ENCODE measurements around the gene PELI2. TPM values are rescaled to one million over a fixed set of nuclear protein-coding genes. Genes with fewer than 3 reads are reported as not detected.

The PELI2 gene
- total and polyA plus RNA-seq, 2 donors from 2014 or later: 5.2 to 27.6 TPM

DNA sequence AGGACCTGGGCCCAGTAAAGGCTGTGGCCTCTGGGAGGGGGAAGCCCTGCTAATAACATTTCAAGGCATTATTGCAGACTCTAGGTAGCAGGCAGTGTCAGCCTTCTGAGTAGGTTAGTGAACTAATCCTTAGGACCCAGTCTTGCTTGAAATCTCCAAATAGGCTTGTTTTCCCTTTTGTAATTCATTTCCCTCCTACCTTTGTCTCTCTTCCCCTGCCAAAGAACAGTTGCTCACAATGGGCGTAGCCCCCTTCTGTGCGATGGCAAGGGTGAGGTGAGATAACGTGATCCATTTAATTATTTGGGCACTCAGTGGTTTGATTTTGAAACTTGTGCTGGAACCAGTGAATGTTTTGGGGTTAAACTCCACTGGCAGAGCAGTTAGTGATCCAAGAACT, 10.9 kb downstream of the PELI2 start:
- no peaks in the 10 kb centered on the region for H3K36me3 ChIP-seq (ENCODE audit: control insufficient read depth in 2 of 3, insufficient read depth in 3 of 3, low read length in 3 of 3)
- intact Hi-C loops (cut with DNase I): no loop called here
- no peak overlapping the region for H3K4me3 ChIP-seq (ENCODE audit: low read length in 3 of 3)
- no peak for FAIRE-seq
- peaks cover 0 to 24% (median 20%) of the 10 kb centered on the region in 3 donors for H3K4me1 ChIP-seq (ENCODE audit: control insufficient read depth in 2 of 3, insufficient read depth in 2 of 3, low read depth in 1 of 3, low read length in 3 of 3)
- TF ChIP-seq, protein P1, sequence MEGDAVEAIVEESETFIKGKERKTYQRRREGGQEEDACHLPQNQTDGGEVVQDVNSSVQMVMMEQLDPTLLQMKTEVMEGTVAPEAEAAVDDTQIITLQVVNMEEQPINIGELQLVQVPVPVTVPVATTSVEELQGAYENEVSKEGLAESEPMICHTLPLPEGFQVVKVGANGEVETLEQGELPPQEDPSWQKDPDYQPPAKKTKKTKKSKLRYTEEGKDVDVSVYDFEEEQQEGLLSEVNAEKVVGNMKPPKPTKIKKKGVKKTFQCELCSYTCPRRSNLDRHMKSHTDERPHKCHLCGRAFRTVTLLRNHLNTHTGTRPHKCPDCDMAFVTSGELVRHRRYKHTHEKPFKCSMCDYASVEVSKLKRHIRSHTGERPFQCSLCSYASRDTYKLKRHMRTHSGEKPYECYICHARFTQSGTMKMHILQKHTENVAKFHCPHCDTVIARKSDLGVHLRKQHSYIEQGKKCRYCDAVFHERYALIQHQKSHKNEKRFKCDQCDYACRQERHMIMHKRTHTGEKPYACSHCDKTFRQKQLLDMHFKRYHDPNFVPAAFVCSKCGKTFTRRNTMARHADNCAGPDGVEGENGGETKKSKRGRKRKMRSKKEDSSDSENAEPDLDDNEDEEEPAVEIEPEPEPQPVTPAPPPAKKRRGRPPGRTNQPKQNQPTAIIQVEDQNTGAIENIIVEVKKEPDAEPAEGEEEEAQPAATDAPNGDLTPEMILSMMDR (IDR thresholded peaks at IDR 0.05; ENCODE audit: borderline replicate concordance, extremely low read depth, insufficient read depth): no peak
- no peaks in the 10 kb centered on the region for H3K27me3 ChIP-seq (ENCODE audit: control insufficient read depth, insufficient read depth, low read length)
- H3K9me3 ChIP-seq (ENCODE audit: control insufficient read depth in 2 of 3, insufficient read depth in 1 of 3, low read length in 3 of 3): no peaks in the 10 kb centered on the region
- no peak overlapping the region for H3K27ac ChIP-seq (ENCODE audit: low read depth in 2 of 2, low read length in 2 of 2)
- DNase-seq: no peak
- no peak overlapping the region for H3K9ac ChIP-seq (ENCODE audit: low read length in 3 of 3)

DNA sequence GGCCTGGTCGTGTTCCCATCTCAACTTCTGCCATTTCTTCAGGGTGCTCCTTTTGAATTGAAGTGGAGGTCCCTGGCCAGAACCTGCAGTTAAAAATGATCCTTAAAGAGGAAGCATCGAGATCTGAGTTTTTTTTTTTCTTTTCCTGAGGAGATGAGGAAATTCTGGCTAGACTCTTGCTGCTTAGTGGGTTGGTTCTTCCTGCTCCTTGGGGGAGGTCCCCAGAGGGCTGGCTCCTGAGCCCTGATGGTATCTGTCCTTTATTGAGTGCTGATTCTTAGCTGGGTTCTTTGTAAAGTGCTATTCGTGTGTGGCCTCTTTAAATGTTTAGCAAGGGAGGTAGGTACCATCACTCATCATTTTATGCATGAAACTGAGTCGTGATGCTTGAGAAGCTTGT, 11.7 kb downstream of the PELI2 start:
- Histone ChIP-seq H3K9ac (ENCODE audit: low read length in 3 of 3) (no peak overlapping the region), H3K36me3 (ENCODE audit: control insufficient read depth in 2 of 3, insufficient read depth in 3 of 3, low read length in 3 of 3) (no peaks in the 10 kb centered on the region), H3K4me1 (ENCODE audit: control insufficient read depth in 2 of 3, insufficient read depth in 2 of 3, low read depth in 1 of 3, low read length in 3 of 3) (peaks cover 0 to 24% (median 18%) of the 10 kb centered on the region in 3 donors), H3K9me3 (ENCODE audit: control insufficient read depth in 2 of 3, insufficient read depth in 1 of 3, low read length in 3 of 3) (no peaks in the 10 kb centered on the region), H3K27ac (ENCODE audit: low read depth in 2 of 2, low read length in 2 of 2) (no peak overlapping the region), H3K27me3 (ENCODE audit: control insufficient read depth, insufficient read depth, low read length) (no peaks in the 10 kb centered on the region), H3K4me3 (ENCODE audit: low read length in 3 of 3) (no peak overlapping the region)
- no peak for FAIRE-seq
- intact Hi-C loops (cut with DNase I): no loop called here
- TF ChIP-seq, protein P1 (IDR thresholded peaks at IDR 0.05; ENCODE audit: borderline replicate concordance, extremely low read depth, insufficient read depth): no peak
- DNase-seq: no peak

DNA sequence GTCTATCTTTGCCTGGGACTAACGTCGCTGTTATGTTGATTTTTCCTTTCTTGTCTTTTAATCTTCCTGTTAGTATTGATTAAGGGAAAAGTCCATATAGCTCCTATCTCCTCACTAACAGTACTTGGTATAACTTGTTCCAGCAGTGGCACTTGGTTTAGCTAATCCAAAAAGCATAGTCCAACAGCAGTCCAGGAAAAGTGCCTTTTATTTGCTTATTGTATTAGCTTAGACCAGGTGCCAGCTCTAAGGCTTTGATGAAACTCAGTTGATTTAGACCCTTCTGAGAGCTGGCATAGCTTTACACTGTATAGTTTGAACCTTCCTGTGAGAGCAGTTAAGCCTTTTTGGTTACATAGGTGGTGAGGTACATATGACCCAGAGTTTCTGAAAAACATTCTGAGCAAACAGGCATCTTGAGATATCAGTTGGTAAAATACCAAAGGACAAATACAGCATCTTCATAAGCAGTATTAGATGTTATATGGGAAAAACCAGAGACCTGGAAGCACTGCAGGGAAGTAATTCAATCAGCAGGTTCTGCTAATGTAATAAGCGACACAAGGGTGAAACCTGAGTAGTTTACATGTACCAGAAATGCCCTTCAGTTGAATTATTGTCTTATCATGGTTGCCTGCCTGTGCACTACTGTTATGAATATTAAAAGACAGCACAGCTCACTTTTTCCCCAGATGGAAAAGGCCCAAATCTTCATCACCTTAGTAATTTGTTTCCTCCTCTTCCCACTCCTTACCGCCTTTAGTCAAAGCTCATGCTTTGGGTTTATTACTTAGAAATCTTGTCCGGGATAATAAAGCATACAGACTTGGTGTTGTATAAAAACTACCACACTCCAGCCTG, 13.0 kb downstream of the PELI2 start:
- peaks cover 0 to 19% (median 13%) of the 10 kb centered on the region in 3 donors for H3K4me1 ChIP-seq (ENCODE audit: control insufficient read depth in 2 of 3, insufficient read depth in 2 of 3, low read depth in 1 of 3, low read length in 3 of 3)
- no peak for DNase-seq
- no peak overlapping the region for H3K4me3 ChIP-seq (ENCODE audit: low read length in 3 of 3)
- no peaks in the 10 kb centered on the region for H3K27me3 ChIP-seq (ENCODE audit: control insufficient read depth, insufficient read depth, low read length)
- no peak overlapping the region for H3K9ac ChIP-seq (ENCODE audit: low read length in 3 of 3)
- TF ChIP-seq, protein P1 (IDR thresholded peaks at IDR 0.05; ENCODE audit: borderline replicate concordance, extremely low read depth, insufficient read depth): no peak
- intact Hi-C loops (cut with DNase I): no loop called here
- no peak overlapping the region for H3K27ac ChIP-seq (ENCODE audit: low read depth in 2 of 2, low read length in 2 of 2)
- no peaks in the 10 kb centered on the region for H3K9me3 ChIP-seq (ENCODE audit: control insufficient read depth in 2 of 3, insufficient read depth in 1 of 3, low read length in 3 of 3)
- H3K36me3 ChIP-seq (ENCODE audit: control insufficient read depth in 2 of 3, insufficient read depth in 3 of 3, low read length in 3 of 3): no peaks in the 10 kb centered on the region
- FAIRE-seq: no peak

Measured in kidney (tissue), 14 donors.